Measurements from ENCODE around the gene DDAH2.

Gene DDAH2

DNA sequence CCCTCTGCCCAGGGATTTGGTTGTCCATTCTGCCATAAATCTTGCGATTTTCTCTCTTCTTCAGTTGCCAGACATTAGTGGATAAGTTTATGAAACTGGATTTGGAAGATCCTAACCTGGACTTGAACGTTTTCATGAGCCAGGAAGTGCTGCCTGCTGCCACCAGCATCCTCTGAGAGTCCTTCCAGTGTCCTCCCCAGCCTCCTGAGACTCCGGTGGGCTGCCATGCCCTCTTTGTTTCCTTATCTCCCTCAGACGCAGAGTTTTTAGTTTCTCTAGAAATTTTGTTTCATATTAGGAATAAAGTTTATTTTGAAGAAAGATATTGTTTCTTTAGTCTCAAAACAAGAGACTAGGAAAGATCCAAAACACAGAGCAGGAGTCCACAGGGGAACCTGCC is 33.3 kb upstream of the DDAH2 start, which contains the start of gene SAPCD1:
SAPCD1 (plus strand) TSS at position 301 of the 400 bp plus-strand sequence. CDS start 399 bp downstream, outside the sequence.
- H3K27ac ChIP-seq: no peak within 1 kb of the TSS

DNA sequence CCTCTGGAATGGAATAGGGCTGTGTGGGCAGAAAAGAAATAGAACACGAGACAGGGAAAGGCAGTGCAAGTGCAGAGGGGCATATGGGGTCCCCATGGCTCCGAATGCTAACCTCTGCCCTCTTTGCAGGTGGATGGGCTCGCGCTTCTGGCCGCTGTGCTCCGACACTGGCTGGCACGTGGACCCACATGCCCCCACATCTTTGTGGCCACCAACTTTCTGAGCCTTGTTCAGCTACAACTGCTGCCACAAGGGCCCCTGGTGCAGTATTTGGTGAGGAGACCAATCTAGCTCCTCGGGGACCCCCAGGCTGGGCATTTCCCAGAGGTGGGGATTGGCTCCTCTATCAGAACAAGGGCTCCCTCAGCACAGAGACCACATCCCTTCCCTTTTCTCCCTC is 32.2 kb upstream of the DDAH2 start:
- no peak overlapping the region for H3K27ac ChIP-seq

More for the DNA sequence above, 33.3 kb upstream of the DDAH2 start, which contains the start of gene SAPCD1:
- DNase-seq (ENCODE audit: low read depth, low spot score): no peak

DNA sequence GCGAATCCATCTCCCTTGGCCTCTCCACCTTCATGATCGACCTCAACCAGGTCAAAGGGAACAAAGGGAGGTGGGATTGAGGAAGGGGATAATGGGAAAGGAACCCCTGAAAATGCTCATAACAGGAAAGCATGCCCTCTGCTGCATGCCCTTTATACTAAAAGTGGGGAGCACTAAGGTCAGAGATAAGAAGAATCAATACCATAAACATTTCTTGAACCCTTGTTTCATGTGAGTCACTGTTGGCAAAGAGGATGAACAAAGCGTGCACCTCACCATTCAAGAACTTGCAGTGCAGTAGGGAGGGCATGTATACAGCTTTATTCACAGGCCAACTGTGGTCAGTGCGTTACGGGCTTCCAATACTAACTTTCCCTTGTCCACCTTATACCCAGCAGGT is 31.7 kb upstream of the DDAH2 start:
- DNase-seq (ENCODE audit: low read depth, low spot score): no peak
- no peak overlapping the region for H3K27ac ChIP-seq

More for the DNA sequence above, 32.2 kb upstream of the DDAH2 start:
- no peak for DNase-seq (ENCODE audit: low read depth, low spot score)

DNA sequence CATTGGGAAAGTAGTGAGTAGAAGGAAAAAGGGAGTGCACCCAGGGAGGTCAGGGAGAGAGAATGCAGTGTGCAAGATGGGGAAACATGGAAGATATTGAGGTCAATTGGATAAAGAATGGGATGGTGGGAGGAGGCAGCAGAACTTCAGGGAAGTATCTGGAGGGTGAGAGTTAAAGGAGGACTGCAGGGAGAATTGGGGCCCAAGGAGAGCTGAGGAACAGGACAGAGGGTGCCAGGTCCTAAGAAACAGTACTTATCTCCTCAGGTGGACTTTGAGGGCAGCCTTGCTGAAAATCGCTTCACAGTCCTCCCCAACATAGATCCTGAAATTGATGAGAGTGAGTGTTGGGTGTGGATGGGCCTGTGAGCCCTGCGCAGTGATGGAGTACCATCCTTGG is 29.2 kb upstream of the DDAH2 start:
- DNase-seq (ENCODE audit: low read depth, low spot score): no peak
- H3K27ac ChIP-seq: no peak overlapping the region

DNA sequence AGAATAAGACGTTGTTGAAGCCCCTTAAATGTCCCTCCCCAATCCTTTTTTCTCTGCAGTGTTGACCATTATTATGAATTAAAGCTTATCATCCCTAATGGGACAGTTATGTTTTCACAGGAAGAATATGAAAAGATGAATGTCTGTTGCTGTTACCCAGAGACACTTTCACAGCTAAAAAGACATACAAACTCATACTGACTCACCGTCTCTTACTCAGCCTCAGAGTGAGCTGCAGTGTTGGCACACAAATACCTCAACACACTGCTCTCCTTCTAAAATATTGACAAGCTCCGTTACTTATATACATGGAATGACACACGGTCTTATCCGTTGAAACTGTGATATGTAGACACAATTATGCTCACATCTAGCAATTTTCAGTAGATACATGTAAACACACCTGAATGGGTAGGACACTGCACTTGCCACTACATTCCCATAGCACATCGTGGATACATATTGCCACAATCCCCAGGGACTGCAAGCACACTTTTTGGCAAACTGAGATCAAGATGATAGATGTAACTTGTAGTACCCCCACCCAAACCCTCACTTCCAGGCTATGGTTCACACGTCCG is 23.7 kb upstream of the DDAH2 start:
- no peak for DNase-seq (ENCODE audit: low read depth, low spot score)
- no peak overlapping the region for H3K27ac ChIP-seq

DNA sequence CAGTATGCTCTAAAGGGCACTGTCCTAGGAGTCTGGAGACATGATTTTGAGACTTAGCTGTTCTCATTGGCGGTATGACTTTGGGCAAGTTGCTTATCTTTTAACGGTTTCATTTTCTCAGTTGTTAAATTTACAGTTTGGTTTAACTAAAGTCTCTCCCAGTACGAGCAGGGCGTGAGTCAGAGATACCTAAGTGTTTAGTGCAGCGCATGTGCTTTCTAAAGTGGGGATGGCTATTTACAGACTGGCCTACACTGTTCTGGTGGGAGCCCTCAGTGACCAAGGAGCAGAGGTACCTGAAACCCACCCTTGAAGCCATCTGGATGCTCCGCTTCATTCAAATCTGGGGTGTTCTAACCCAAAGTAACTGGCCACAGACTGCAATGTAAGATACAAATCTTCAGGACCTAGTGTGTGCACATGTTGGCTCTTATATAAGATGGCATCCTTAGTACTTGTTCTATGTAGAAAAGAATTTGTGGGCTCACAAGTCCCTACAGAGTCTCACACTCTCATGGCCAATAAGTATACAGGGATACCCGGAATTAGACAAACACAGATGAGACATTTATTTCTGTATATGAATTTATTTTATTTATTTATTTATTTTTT is 21.4 kb upstream of the DDAH2 start:
- no peak overlapping the region for H3K27ac ChIP-seq
- DNase-seq (ENCODE audit: low read depth, low spot score): no peak

DNA sequence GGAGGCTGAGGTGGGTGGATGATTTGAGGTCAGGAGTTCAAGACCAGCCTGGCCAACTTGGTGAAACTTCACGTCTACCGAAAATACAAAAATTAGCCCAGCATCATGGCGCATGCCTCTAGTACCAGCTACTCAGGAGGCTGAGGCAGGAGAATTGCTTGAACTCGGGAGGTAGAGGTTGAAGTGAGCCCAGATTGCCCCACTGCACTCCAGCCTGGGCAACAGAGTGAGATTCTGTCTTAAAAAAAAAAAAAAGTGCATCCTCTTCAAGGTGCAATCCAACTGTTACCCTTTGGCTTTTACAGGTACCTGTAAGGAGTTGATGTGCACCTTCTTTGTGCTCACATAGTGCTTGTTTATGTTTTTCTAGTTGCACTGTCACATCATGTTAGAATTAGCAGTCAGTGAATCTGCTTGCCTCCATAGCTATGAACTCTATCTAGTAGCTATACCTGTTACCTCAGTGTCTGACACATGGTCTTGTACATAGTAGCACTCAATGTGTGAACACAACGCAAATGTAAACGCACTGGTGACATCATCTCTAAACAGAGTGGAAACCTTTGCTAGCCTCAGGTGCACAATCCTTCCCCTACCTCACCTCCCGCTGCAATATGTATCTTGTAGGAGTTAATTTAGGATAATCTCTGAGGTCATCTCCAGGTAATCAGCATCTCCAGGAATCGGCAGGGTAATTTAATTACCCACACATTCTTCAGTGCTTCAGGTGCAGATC is 20.4 kb upstream of the DDAH2 start:
- no peak for DNase-seq (ENCODE audit: low read depth, low spot score)
- no peak overlapping the region for H3K27ac ChIP-seq

DNA sequence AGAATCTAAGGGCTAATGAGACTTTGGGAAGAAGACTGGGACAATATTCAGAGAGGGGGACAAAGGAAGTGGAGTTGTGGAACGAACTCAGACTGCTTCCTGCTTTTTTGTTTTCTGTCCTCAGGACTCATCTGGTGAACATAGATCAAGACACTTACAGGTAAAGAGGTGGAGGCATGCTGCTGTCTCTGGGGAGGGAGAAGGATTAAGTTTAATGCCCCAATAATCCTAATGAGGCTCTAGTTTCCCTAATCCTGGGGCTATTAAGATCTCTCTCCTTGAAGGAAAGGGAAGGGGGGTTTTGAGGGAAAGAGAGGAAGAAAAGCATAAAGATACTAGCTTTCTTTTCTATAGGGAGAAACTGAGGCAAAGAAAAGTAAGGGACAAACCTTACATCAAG is 15.3 kb upstream of the DDAH2 start:
- no peak overlapping the region for H3K27ac ChIP-seq
- DNase-seq (ENCODE audit: low read depth, low spot score): no peak

DNA sequence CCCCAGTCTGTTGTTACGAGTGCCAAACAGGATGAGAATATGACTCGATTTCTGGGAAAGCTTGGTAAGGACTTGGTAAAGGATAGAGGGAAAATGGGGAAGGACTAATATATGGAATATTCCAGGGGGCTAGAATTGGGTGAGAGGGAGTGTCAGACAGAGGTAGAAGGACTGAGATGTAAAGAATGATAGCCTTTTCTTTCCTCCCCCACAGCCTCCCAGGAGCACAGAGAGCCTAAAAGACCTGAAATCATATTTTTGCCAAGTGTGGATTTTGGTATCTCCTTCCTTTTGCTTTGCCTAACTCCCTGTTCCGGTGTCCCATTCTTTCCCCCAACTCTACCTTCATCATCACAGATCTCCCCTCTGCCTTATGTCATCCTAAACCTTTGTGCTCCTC is 13.8 kb upstream of the DDAH2 start:
- no peak overlapping the region for H3K27ac ChIP-seq

DNA sequence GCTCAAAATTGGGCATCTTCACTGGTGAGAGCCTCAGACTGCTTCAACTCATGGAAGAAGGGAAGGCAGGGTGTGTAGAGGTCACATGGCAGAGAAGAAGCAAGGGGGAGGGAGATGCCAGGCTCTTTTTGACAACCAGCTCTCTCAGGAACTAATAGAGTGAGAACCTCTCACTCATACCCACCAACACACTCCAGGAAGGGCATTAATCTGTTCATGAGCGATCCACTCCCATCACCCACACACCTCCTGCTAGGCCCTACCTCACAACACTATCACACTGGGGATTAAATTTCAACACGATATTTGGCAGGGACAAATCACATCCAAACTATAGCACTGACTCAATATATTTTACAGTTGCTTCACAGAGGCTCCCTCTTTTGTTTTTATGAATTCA is 12.7 kb upstream of the DDAH2 start:
- DNase-seq (ENCODE audit: low read depth, low spot score): no peak
- no peak overlapping the region for H3K27ac ChIP-seq

More for the DNA sequence above, 13.8 kb upstream of the DDAH2 start:
- DNase-seq (ENCODE audit: low read depth, low spot score): no peak

DNA sequence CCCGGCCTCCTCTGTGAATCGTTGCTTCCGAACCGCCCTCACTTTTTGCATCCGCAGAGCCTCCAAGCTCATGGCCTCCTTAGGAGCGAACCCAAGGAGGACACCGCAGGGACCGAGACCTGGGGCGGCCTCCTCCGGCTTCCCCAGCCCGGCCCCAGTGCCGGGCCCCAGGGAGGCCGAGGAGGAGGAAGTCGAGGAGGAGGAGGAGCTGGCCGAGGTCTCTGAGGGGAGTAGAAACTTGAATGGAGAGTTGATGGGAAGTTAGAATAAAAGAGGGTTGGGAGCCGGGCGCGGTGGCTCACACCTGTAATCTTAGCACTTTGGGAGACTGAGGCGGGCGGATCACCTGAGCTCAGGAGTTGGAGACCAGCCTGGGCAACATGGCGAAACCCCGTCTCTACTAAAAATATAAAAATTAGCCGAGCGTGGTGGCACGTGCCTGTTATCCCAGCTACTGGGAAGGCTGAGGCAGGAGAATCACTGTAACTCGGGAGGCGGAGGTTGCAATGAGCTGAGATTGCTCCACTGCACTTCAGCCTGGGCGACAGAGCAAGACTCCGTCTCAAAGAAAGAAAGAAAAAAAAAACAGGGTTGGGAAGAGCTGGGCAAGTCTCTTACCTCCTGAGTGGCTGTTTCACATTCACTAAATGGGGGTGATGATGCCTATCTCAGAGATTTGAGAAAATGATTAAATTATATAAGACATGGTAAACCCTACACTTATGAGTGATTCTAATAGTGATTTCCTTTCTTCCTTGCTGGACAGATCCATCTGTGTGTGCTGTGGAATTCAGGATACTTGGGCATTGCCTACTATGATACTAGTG is 11.5 kb upstream of the DDAH2 start:
- peak overlapping the region; percentile 43 for H3K27ac ChIP-seq
- no peak for DNase-seq (ENCODE audit: low read depth, low spot score)

DNA sequence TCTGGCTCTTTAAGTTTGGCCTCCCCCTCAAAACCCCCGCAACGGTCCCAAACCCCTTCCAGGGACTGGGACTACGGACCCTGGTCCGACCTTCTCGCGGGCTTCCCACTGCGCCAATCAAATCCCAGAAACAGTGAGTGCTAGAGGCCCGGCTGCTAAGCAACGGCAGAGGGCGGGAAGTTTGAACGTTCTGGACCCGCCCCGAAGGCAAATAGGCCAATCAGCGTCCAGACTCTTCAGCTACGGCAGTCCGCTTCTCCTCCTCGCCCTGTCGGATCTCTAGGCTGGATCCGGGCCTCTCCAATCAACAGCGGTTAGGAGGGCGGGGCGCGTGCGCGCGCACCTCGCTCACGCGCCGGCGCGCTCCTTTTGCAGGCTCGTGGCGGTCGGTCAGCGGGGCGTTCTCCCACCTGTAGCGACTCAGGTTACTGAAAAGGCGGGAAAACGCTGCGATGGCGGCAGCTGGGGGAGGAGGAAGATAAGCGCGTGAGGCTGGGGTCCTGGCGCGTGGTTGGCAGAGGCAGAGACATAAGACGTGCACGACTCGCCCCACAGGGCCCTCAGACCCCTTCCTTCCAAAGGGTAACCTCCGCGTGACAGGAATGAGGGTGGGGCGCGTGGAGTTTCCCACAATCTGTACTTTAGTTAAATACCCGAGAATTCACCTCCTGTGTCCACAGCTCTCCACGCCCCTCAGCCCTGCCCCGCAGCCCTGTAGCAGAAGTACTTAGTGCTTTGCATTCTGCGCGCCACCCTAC is 10.7 kb upstream of the DDAH2 start, which contains the start of gene MSH5:
MSH5 (plus strand) TSS at position 367 of the 758 bp plus-strand sequence. CDS start 462 bp downstream, outside the sequence.
- DNase-seq (ENCODE audit: low read depth, low spot score): peak; percentile 93
- H3K27ac ChIP-seq: peak within 1 kb of the TSS; percentile 96

DNA sequence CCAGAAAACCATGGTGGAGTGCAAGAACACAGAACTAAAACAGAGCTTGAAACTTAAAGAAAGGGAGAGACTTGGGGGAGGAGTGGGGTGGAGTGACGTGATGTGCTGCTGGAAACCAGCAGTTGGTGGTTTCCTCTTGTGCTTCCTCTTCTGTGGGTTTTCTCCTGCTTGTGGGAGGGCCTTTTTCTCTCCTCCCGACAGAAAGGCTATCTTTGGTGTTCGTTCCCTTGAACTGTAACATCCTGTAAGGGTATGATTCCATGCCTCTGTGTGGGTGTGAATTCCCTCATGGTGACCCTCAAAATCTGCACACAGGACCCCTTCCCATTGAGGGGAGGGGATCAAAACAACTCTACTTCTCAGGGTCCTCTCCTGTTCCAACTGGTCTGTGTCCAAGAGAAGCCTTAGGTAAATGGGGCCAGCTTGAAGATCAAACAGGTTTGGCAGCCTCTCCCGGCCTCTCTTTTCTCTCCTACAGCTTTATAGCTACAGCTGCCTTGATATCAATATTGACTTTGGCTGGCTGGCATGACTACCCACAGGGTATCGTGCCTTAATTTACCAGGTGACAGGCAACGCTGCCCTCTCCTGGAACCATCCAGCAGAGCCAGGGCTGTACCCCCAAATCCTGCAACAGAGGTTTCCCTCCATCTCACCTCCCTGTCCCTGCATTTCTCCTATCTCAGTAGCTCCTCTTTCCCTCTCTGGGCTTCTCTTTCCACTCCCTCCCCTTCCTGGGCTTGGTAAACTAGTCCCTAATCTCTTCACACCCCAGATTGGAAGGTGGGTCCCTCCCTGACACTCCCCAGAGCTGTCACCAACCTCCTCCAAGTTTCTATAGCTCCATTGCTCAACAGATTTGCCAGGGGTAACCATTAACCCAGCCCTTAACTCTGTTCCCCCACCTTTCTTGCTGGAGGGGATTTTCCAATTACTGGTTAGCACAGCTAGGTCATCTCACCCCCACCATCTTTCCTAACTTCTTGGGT is 9.2 kb upstream of the DDAH2 start:
- H3K27ac ChIP-seq: peak overlapping the region; percentile 96
- no peak for DNase-seq (ENCODE audit: low read depth, low spot score)

DNA sequence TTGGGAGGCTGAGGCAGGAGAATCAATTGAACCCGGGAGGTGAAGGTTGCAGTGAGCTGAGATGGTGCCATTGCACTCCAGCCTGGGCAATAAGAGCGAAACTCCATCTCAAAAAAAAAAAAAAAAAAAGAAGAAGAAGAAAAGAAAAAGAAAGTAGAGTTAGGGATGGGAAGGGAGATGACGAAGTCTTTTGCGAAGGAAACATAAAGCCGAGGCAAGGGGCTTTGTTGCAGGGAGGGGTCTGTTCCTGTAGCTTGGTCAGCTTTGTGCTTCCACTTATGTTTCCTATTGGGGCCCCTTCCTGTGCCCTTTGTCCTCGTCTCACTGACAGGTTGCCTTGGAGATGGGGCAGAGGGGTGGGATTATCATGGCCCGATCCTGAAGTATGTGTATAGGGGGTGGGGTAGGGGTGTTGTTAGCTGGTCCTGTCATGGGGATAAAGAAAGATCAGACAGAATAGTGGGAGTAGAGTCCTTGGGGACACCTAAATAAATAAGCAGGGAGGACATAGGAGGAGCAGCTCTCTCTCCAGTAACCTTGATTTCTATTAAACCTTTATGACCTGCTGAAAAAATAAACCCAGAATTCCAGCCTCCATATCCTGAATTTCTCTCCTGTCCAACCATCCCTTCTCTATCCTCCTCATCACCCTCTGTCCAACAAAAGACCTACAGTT is 8.4 kb upstream of the DDAH2 start:
- no peak for DNase-seq (ENCODE audit: low read depth, low spot score)
- peak overlapping the region; percentile 96 for H3K27ac ChIP-seq

DNA sequence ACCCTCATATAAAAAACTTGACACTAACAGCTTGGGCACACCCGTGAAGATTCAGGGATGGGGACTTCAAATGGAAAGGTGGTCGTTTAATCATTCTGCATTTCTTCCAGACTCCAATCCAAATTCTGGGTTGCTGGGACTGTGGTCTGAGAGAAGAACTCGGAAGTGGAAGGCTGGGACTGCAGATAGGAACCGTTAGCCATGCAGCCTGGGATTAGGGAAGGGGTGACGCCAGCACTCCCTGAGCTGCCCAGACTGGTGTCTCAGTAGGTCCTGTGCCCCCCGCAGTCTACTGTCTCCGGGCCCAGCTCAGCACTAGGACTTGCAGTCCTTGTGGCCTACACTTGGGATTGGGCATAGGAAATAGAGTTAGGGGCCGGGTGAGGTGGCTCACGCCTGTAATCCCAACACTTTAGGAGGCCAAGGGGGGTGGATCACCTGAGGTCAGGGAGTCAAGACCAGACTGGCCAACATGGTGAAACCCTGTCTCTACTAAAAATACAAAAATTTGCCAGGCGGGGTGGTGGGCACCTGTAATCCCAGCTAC is 7.7 kb upstream of the DDAH2 start:
- DNase-seq (ENCODE audit: low read depth, low spot score): no peak
- H3K27ac ChIP-seq: peak overlapping the region; percentile 96

DNA sequence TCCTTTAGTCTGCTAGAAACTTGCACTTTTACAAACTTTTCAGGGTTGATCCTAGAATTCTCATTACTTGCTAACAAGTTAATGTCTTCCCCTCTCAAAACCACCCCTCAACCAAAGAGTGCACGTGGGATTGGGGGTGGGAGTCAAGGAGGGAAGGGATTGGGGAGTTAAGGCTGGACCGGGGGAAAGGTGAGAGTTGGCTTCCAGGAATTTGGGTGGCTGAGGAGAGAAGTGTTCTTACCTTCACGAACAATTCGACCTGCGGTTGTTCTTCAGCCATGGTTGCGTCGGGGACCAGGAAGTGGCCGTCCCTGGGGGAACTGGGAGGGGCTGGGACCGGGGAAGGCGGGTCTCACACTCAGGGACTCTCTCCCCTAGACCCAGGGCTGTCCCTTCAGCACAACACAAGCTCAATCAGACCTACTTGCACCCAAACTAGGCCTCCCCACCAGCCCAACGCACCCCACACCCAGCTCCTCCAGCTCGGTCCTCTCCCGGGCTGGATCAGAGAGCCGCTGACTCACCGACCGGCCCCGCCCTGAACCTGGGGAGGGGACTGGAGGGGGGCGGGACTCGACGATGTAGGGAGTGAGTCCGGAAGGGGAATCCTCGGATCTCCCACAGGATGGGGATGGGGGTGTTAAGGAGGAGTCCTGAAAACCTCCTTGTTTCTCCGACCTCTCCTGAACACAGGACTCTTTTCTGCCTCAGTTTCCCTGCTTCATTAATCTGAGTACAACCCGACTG is 7.1 kb upstream of the DDAH2 start, which contains the start of gene CLIC1:
CLIC1 (minus strand) TSS at position 510 of the 747 bp plus-strand sequence; CDS start at position 280, 230 bp downstream.
- no peak for DNase-seq (ENCODE audit: low read depth, low spot score)
- peak within 1 kb of the TSS; percentile 96 for H3K27ac ChIP-seq

Data from epithelial cell of prostate (primary cell).